AG04449 (cell line): Measurements from ENCODE around the gene CCDC190.

Experiments
- CTCF ChIA-PET: fragments of 350-600 bp; formaldehyde crosslinking; extraction: SDS; loops from one replicate; lab custom pipeline; 2021; ENCODE audit warnings: antibody characterized with exemption; lab: Yijun Ruan, JAX
- POLR2A ChIA-PET: fragments of 400-600, 350-600 bp; formaldehyde crosslinking; extraction: SDS; loops from one replicate; lab custom pipeline; 2020; ENCODE audit warnings: antibody characterized with exemption, inconsistent platforms; lab: Yijun Ruan, JAX
- DNase-seq: peaks from one replicate; pipeline ENCODE4 v3.0.0-alpha.2; 2010; ENCODE audit warnings: low read depth, low spot score
- H3K4me3 ChIP-seq: 2 replicates; pipeline ENCODE4 v1.5.1; 2011; ENCODE audit warnings: low read depth, mild to moderate bottlenecking, control low read depth, low read length
- TF ChIP-seq, protein P1 (sequence below): IDR thresholded peaks from one replicate; pipeline ENCODE4 v1.5.1; 2011; ENCODE audit warnings: mild to moderate bottlenecking, moderate library complexity, low read length, control low read depth, inconsistent platforms; ENCODE audit not compliant: insufficient read depth; ENCODE audit errors: missing control alignments

The CCDC190 gene

DNA sequence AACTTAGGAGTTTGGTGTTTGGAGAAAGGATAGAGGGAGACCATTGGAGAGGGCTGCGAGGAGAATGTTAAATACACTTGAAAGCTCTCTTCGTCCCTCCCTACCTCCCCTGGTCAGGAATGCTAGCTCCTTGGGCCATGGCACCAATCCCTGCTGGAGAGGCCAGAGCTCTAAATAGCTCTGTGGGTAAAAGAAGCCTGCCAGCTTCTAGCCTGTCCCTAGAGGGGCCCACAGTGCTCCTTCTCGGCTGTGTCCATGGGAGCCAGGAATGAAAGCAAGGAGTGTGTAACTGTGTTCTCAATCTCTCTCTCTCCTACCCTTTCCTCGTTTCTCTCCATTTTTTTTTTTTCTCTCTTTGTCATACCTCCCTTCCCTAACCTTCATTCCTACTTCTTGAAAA lies at the start of gene CCDC190:
CCDC190 (minus strand) TSS at position 75 of the 400 bp plus-strand sequence. CDS start 1,529 bp downstream, outside the sequence.
- TF ChIP-seq, protein P1, sequence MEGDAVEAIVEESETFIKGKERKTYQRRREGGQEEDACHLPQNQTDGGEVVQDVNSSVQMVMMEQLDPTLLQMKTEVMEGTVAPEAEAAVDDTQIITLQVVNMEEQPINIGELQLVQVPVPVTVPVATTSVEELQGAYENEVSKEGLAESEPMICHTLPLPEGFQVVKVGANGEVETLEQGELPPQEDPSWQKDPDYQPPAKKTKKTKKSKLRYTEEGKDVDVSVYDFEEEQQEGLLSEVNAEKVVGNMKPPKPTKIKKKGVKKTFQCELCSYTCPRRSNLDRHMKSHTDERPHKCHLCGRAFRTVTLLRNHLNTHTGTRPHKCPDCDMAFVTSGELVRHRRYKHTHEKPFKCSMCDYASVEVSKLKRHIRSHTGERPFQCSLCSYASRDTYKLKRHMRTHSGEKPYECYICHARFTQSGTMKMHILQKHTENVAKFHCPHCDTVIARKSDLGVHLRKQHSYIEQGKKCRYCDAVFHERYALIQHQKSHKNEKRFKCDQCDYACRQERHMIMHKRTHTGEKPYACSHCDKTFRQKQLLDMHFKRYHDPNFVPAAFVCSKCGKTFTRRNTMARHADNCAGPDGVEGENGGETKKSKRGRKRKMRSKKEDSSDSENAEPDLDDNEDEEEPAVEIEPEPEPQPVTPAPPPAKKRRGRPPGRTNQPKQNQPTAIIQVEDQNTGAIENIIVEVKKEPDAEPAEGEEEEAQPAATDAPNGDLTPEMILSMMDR, result no peak
- ChIA-PET POLR2A (no interaction called here), CTCF (interaction anchor here (0.9 to 9.8 kb wide), 10 partner anchors 10 to 455 kb away, joined by 3 to 94 read pairs (median 8); partner anchors contain the start of gene RGS4)
- H3K4me3 ChIP-seq, result no peak within 1 kb of the TSS
- DNase-seq, result no peak

DNA sequence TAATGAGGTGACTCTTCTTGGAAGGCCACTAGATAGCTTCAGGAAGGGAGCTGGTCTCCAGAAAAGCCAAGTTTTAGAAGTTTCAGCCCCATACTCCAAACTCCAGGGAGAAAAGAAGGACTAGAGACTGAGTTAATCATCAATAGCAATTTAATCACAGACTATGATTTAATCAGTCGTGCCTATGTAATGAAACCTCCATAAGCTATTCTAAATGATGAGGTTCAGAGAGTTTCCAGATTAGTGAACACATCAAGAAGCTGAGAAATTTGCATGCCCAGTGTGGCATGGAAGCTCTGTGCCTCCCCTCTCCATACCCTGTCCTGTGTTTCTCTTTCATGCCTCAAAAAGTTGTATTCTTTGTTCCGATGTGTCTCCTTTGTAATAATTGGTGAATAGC lies 49.2 kb upstream of the CCDC190 start:
- TF ChIP-seq, protein P1, result no peak
- POLR2A ChIA-PET, result no interaction called here
- CTCF ChIA-PET, result interaction anchor here (1.0 kb wide), 1 partner anchor 159 kb away, joined by 3 read pairs; the partner anchor contains the start of gene RGS4
- H3K4me3 ChIP-seq, result no peak overlapping the region
- no peak for DNase-seq

DNA sequence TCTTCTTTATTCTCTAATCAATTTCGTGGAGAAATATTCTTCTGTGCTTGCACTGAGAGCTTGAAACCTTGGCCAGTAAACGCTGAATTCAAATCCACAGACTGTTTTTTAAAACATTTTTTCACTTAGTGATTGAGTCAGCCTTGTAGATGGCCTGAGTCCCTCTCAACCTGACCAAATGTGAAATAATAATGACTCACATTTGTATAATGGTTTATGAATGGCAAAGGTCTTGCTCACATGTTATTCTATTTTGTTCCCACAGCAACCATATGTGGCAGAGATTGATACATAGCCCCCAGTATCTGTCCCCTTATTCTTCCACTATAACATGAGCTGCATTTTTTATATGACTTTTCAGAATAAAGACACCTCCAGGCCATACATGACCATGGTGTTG lies 47.8 kb upstream of the CCDC190 start:
- no peak overlapping the region for H3K4me3 ChIP-seq
- POLR2A ChIA-PET, result no interaction called here
- DNase-seq, result no peak
- TF ChIP-seq, protein P1, result no peak
- CTCF ChIA-PET, result interaction anchor here (1.7 kb wide), 1 partner anchor 160 kb away, joined by 7 read pairs; the partner anchor contains the start of gene RGS4

GRCh38 chr1:162908236-162908635 lies 47.3 kb upstream of the CCDC190 start:
- CTCF ChIA-PET, result interaction anchor here (1.1 to 1.7 kb wide), 2 partner anchors 161 to 163 kb away, joined by 3 to 7 read pairs; partner anchors contain the start of gene RGS4
- no peak overlapping the region for H3K4me3 ChIP-seq
- POLR2A ChIA-PET, result interaction anchor here (0.6 kb wide), 1 partner anchor 79 kb away, joined by 3 read pairs; no protein-coding TSS in a partner anchor
- TF ChIP-seq, protein P1, result no peak
- no peak for DNase-seq

- TF ChIP-seq, protein P1, result no peak
- DNase-seq, result no peak
- ChIA-PET CTCF (interaction anchor here (1.1 to 1.7 kb wide), 2 partner anchors 28 to 58 kb away, joined by 3 to 5 read pairs; no protein-coding TSS in a partner anchor), POLR2A (interaction anchor here (0.7 kb wide), 1 partner anchor 12 kb away, joined by 3 read pairs; no protein-coding TSS in a partner anchor)
- H3K4me3 ChIP-seq, result no peak overlapping the region
Observed at GRCh38 chr1:162906485-162906884, 45.5 kb upstream of the CCDC190 start.
